Measurements from ENCODE around the gene CCDC50. TPM values are rescaled to one million over a fixed set of nuclear protein-coding genes. Genes with fewer than 3 reads are reported as not detected.

CCDC50 gene
- total RNA-seq, 2 experiments from 2014 or later = 31.4 to 43.9 TPM

GRCh38 chr3:191356631-191357439, 27.6 kb downstream of the CCDC50 start:
- H4K20me1 ChIP-seq (ENCODE audit: insufficient read depth, low read length) = no peaks in the 10 kb centered on the region
- no TSS peak for BruUV-seq (replicated peaks)
- CTCF ChIA-PET (ENCODE audit: unreplicated experiment) = no interaction called here

GRCh38 chr3:191357909-191358308, 28.7 kb downstream of the CCDC50 start:
- Histone ChIP-seq H3K9me3 (ENCODE audit: low read length) (no peaks in the 10 kb centered on the region), H3K4me3 (ENCODE audit: low read depth, low read length, poor library complexity, severe bottlenecking) (no peak overlapping the region), H4K20me1 (ENCODE audit: insufficient read depth, low read length) (no peaks in the 10 kb centered on the region), H3K79me2 (ENCODE audit: insufficient read depth, low read depth, low read length) (peaks cover 37% of the 10 kb centered on the region; the same call in 1 of the 2 replicates), H3K4me1 (ENCODE audit: insufficient read depth, low read length, poor library complexity, severe bottlenecking) (peaks cover 24% of the 10 kb centered on the region), H3K27ac (ENCODE audit: low read depth, low read length, poor library complexity, severe bottlenecking) (no peak overlapping the region), H3K9me2 (ENCODE audit: insufficient read depth, low read length) (no peaks in the 10 kb centered on the region), H3K36me3 (ENCODE audit: insufficient read depth, low read length) (peaks cover 52% of the 10 kb centered on the region), H2AFZ (ENCODE audit: low read length) (no peak overlapping the region), H3K4me2 (ENCODE audit: low read length) (no peak overlapping the region)
- ChIA-PET POLR2A (interaction anchor here (0.5 to 2.8 kb wide), 7 partner anchors 8 to 1449 kb away, joined by 3 to 12 read pairs (median 4); no protein-coding TSS in a partner anchor), CTCF (ENCODE audit: unreplicated experiment) (no interaction called here)
- BruUV-seq (replicated peaks) = no TSS peak
- TF ChIP-seq CTCF (conservative IDR thresholded peaks at IDR 0.05; ENCODE audit: low read length) = no peak
- TF ChIP-seq EZH2phosphoT487 (IDR thresholded peaks at IDR 0.05; ENCODE audit: borderline replicate concordance, low read depth, low read length) = no peak
- no peak for DNase-seq (ENCODE audit: low spot score)
- intact Hi-C loops (cut with micrococcal nuclease; ENCODE audit: unreplicated experiment) = no loop called here

More at GRCh38 chr3:191356631-191357439, 27.6 kb downstream of the CCDC50 start:
- no peak for TF ChIP-seq CTCF (conservative IDR thresholded peaks at IDR 0.05; ENCODE audit: low read length)
- no peak for TF ChIP-seq EZH2phosphoT487 (IDR thresholded peaks at IDR 0.05; ENCODE audit: borderline replicate concordance, low read depth, low read length)
- no peak overlapping the region for H3K4me3 ChIP-seq (ENCODE audit: low read depth, low read length, poor library complexity, severe bottlenecking)
- POLR2A ChIA-PET = interaction anchor here (0.6 to 2.9 kb wide), 6 partner anchors 10 to 23 kb away, joined by 3 to 12 read pairs (median 6); no protein-coding TSS in a partner anchor
- H3K9me2 ChIP-seq (ENCODE audit: insufficient read depth, low read length) = no peaks in the 10 kb centered on the region
- no peaks in the 10 kb centered on the region for H3K9me3 ChIP-seq (ENCODE audit: low read length)
- no peak for DNase-seq (ENCODE audit: low spot score)
- H3K36me3 ChIP-seq (ENCODE audit: insufficient read depth, low read length) = peaks cover 43% of the 10 kb centered on the region
- peaks cover 37% of the 10 kb centered on the region; the same call in 1 of the 2 replicates for H3K79me2 ChIP-seq (ENCODE audit: insufficient read depth, low read depth, low read length)
- H3K4me1 ChIP-seq (ENCODE audit: insufficient read depth, low read length, poor library complexity, severe bottlenecking) = peaks cover 24% of the 10 kb centered on the region
- H3K27ac ChIP-seq (ENCODE audit: low read depth, low read length, poor library complexity, severe bottlenecking) = no peak overlapping the region
- H3K4me2 ChIP-seq (ENCODE audit: low read length) = no peak overlapping the region
- intact Hi-C loops (cut with micrococcal nuclease; ENCODE audit: unreplicated experiment) = no loop called here
- H2AFZ ChIP-seq (ENCODE audit: low read length) = no peak overlapping the region

- no TSS peak for BruUV-seq (replicated peaks)
- Histone ChIP-seq H3K9me2 (ENCODE audit: insufficient read depth, low read length) (no peaks in the 10 kb centered on the region), H3K36me3 (ENCODE audit: insufficient read depth, low read length) (peaks cover 60% of the 10 kb centered on the region), H2AFZ (ENCODE audit: low read length) (no peak overlapping the region), H3K4me2 (ENCODE audit: low read length) (no peak overlapping the region), H3K79me2 (ENCODE audit: insufficient read depth, low read depth, low read length) (peaks cover 28% of the 10 kb centered on the region; the same call in 1 of the 2 replicates), H3K4me1 (ENCODE audit: insufficient read depth, low read length, poor library complexity, severe bottlenecking) (peaks cover 24% of the 10 kb centered on the region), H3K9me3 (ENCODE audit: low read length) (no peaks in the 10 kb centered on the region), H4K20me1 (ENCODE audit: insufficient read depth, low read length) (no peaks in the 10 kb centered on the region), H3K4me3 (ENCODE audit: low read depth, low read length, poor library complexity, severe bottlenecking) (no peak overlapping the region), H3K27ac (ENCODE audit: low read depth, low read length, poor library complexity, severe bottlenecking) (no peak overlapping the region)
- CTCF ChIA-PET (ENCODE audit: unreplicated experiment) = interaction anchor here (0.6 kb wide), 1 partner anchor 549 kb away, joined by 4 read pairs; no protein-coding TSS in a partner anchor
- TF ChIP-seq EZH2phosphoT487 (IDR thresholded peaks at IDR 0.05; ENCODE audit: borderline replicate concordance, low read depth, low read length) (no peak), CTCF (conservative IDR thresholded peaks at IDR 0.05; ENCODE audit: low read length) (no peak)
- intact Hi-C loops (cut with micrococcal nuclease; ENCODE audit: unreplicated experiment) = no loop called here
- POLR2A ChIA-PET = interaction anchor here (0.6 to 2.8 kb wide), 9 partner anchors 8 to 214 kb away, joined by 3 to 12 read pairs (median 3); no protein-coding TSS in a partner anchor
- no peak for DNase-seq (ENCODE audit: low spot score)
Observed at GRCh38 chr3:191358929-191359328, 29.7 kb downstream of the CCDC50 start.
